ENCODE results near the gene BTBD7.

DNA sequence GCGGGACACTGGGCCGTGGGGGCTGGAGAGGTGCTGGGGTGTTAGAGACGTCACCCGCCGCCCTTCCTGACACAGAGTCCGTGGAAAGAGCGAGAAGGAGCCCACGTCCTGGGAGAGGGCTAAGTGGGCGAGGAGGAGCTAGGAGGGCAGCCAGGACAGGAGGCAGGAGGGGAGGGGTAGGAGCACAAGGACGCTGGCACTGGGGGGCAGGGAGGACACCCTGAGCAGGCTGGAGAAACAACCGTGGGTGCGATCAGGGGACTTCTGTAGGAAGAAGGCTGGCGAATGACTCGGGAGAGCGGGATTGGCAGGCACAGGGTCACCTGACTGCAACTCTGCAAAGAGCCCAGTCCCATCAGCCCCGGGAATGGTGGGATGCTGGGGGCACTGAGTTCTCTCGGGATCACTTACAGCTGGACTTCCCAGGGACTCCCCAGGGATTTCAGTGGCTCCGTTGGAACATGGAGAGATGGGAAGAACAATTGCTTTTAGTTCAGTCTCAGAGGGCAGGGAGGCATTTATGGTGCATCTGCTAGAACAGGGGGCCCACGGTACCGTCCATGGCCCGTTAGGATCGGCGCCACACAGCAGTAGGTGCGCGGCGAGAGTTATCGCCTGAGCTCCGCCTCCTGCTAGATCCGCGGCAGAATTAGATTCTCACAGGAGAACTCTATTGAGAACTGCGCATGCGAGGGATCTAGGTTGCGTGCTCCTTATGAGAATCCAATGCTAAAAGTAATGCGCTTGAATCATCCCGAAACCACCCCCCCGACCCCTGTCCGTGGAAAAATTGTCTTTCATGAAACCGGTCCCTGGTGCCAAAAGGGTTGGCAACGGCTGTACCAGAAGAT lies 101.5 kb downstream of the BTBD7 start:
- TF ChIP-seq, protein P1, sequence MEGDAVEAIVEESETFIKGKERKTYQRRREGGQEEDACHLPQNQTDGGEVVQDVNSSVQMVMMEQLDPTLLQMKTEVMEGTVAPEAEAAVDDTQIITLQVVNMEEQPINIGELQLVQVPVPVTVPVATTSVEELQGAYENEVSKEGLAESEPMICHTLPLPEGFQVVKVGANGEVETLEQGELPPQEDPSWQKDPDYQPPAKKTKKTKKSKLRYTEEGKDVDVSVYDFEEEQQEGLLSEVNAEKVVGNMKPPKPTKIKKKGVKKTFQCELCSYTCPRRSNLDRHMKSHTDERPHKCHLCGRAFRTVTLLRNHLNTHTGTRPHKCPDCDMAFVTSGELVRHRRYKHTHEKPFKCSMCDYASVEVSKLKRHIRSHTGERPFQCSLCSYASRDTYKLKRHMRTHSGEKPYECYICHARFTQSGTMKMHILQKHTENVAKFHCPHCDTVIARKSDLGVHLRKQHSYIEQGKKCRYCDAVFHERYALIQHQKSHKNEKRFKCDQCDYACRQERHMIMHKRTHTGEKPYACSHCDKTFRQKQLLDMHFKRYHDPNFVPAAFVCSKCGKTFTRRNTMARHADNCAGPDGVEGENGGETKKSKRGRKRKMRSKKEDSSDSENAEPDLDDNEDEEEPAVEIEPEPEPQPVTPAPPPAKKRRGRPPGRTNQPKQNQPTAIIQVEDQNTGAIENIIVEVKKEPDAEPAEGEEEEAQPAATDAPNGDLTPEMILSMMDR (IDR thresholded peaks at IDR 0.05; ENCODE audit: insufficient read depth, low read depth, low read length), result no peak
- no peak for TF ChIP-seq EZH2 (IDR thresholded peaks at IDR 0.05; ENCODE audit: insufficient read depth, low read length)

Measured in astrocyte (in vitro differentiated cells and primary cell).